Ishikawa (cell line): Measurements from ENCODE around the gene DDI1.

Experiments used
- CEBPB ChIP-seq: IDR thresholded peaks from 2 replicates; pipeline ENCODE4 v1.6.1; 2012
- CREB1 ChIP-seq: IDR thresholded peaks from 2 replicates; pipeline ENCODE4 v1.6.1; 2012; ENCODE audit warnings: low read depth
- EGR1 ChIP-seq: IDR thresholded peaks from 2 replicates; pipeline ENCODE4 v1.6.1; 2012
- EP300 ChIP-seq: IDR thresholded peaks from 2 replicates; pipeline ENCODE4 v1.6.1; 2012; ENCODE audit warnings: borderline replicate concordance
- FOXM1 ChIP-seq: IDR thresholded peaks from 2 replicates; pipeline ENCODE4 v1.6.1; 2012; ENCODE audit warnings: low read depth, borderline replicate concordance
- MAX ChIP-seq: IDR thresholded peaks from 2 replicates; pipeline ENCODE4 v1.6.1; 2012
- NFIC ChIP-seq: IDR thresholded peaks from 2 replicates; pipeline ENCODE4 v1.6.1; 2012
- RAD21 ChIP-seq: IDR thresholded peaks from 2 replicates; pipeline ENCODE4 v1.6.1; 2012; ENCODE audit warnings: low read depth
- REST ChIP-seq: IDR thresholded peaks from 2 replicates; pipeline ENCODE4 v1.6.1; 2012; ENCODE audit warnings: low read depth, mild to moderate bottlenecking
- TAF1 ChIP-seq: IDR thresholded peaks from 2 replicates; pipeline ENCODE4 v1.6.1; 2012; ENCODE audit warnings: low read depth, mild to moderate bottlenecking
- TCF12 ChIP-seq: IDR thresholded peaks from 2 replicates; pipeline ENCODE4 v1.6.1; 2012; ENCODE audit warnings: low read depth
- TEAD4 ChIP-seq: IDR thresholded peaks from 2 replicates; pipeline ENCODE4 v1.6.1; 2012
- USF1 ChIP-seq: IDR thresholded peaks from 2 replicates; pipeline ENCODE4 v1.6.1; 2012
- YY1 ChIP-seq: IDR thresholded peaks from 2 replicates; pipeline ENCODE4 v1.6.1; 2012; ENCODE audit warnings: low read depth
- ZBTB7A ChIP-seq: IDR thresholded peaks from 2 replicates; pipeline ENCODE4 v1.6.1; 2012; ENCODE audit warnings: low read depth

Gene DDI1

GRCh38 chr11:104073950-104074705 lies 37.7 kb downstream of the DDI1 start:
- TF ChIP-seq USF1: no peak
- TF ChIP-seq CEBPB: no peak
- no peak for TF ChIP-seq FOXM1
- no peak for TF ChIP-seq TEAD4
- no peak for TF ChIP-seq MAX
- no peak for TF ChIP-seq NFIC
- TF ChIP-seq EP300: no peak
- no peak for TF ChIP-seq EGR1
- TF ChIP-seq TCF12: no peak
- no peak for TF ChIP-seq TAF1
- no peak for TF ChIP-seq RAD21
- no peak for TF ChIP-seq YY1
- no peak for TF ChIP-seq CREB1
- TF ChIP-seq ZBTB7A: no peak

- no peak for TF ChIP-seq CEBPB
- no peak for TF ChIP-seq RAD21
- no peak for TF ChIP-seq TEAD4
- TF ChIP-seq FOXM1: no peak
- TF ChIP-seq EGR1: no peak
- TF ChIP-seq MAX: no peak
- TF ChIP-seq TAF1: no peak
- TF ChIP-seq USF1: no peak
- TF ChIP-seq REST: no peak
- no peak for TF ChIP-seq YY1
- no peak for TF ChIP-seq TCF12
- no peak for TF ChIP-seq EP300
- TF ChIP-seq CREB1: no peak
- TF ChIP-seq ZBTB7A: no peak
- no peak for TF ChIP-seq NFIC
Measured at GRCh38 chr11:104075091-104075490, 38.7 kb downstream of the DDI1 start.

GRCh38 chr11:104075706-104076105 lies 39.3 kb downstream of the DDI1 start:
- TF ChIP-seq EGR1: no peak
- no peak for TF ChIP-seq CEBPB
- no peak for TF ChIP-seq TCF12
- TF ChIP-seq USF1: no peak
- TF ChIP-seq CREB1: no peak
- no peak for TF ChIP-seq ZBTB7A
- TF ChIP-seq REST: no peak
- TF ChIP-seq TAF1: no peak
- TF ChIP-seq RAD21: no peak
- no peak for TF ChIP-seq NFIC
- TF ChIP-seq FOXM1: no peak
- TF ChIP-seq MAX: no peak
- TF ChIP-seq YY1: no peak
- TF ChIP-seq EP300: no peak
- TF ChIP-seq TEAD4: no peak

GRCh38 chr11:104076455-104076854 lies 40.0 kb downstream of the DDI1 start:
- TF ChIP-seq RAD21: no peak
- TF ChIP-seq USF1: no peak
- TF ChIP-seq FOXM1: no peak

- no peak for TF ChIP-seq REST
- no peak for TF ChIP-seq EP300
- TF ChIP-seq TCF12: no peak
- no peak for TF ChIP-seq EGR1
- no peak for TF ChIP-seq FOXM1
- no peak for TF ChIP-seq CEBPB
- no peak for TF ChIP-seq NFIC
- TF ChIP-seq RAD21: no peak
- no peak for TF ChIP-seq YY1
- TF ChIP-seq USF1: no peak
- TF ChIP-seq ZBTB7A: no peak
- TF ChIP-seq MAX: no peak
- no peak for TF ChIP-seq TEAD4
- TF ChIP-seq TAF1: no peak
- no peak for TF ChIP-seq CREB1
Measured at GRCh38 chr11:104078245-104078644, 41.8 kb downstream of the DDI1 start.
